HCT116 (cell line): ENCODE data around the gene SPATA31D3.

ENCODE experiments used
- CBX3 ChIP-seq: IDR thresholded peaks from 2 replicates; pipeline ENCODE4 v1.6.1; 2012; ENCODE audit warnings: low read depth
- CTCF ChIP-seq, 3 experiments: fragments of 200-600 bp in 1 of 3; sonication (generic) in 1 of 3; IDR thresholded peaks in 2 of 3; conservative IDR thresholded peaks in 1 of 3; 2 replicates each; pipeline ENCODE4 v1.5.1; 2012 to 2017; ENCODE audit warnings: low read depth in 2 of 3, low read length in 2 of 3, antibody characterized with exemption in 1 of 3, borderline replicate concordance in 1 of 3, control low read depth in 1 of 3, mild to moderate bottlenecking in 1 of 3, mixed read lengths in 1 of 3, mixed run types in 1 of 3, moderate library complexity in 1 of 3; ENCODE audit not compliant: insufficient read depth in 1 of 3
- EZH2 ChIP-seq: fragments of 200-600 bp; sonication (generic); IDR thresholded peaks from 2 replicates; pipeline ENCODE4 v1.6.1; 2017; ENCODE audit warnings: antibody characterized with exemption, mixed run types
- EZH2phosphoT487 ChIP-seq: fragments of 200-600 bp; IDR thresholded peaks from 2 replicates; pipeline ENCODE4 v1.6.1; 2018; ENCODE audit warnings: antibody characterized with exemption, borderline replicate concordance
- POLR2A ChIP-seq: IDR thresholded peaks from 2 replicates; pipeline ENCODE4 v1.7.0; 2011; ENCODE audit warnings: borderline replicate concordance; ENCODE audit not compliant: insufficient read depth, insufficient read length; ENCODE audit errors: extremely low read depth
- POLR2AphosphoS5 ChIP-seq: IDR thresholded peaks from 2 replicates; pipeline ENCODE4 v1.6.1; 2011; ENCODE audit warnings: mild to moderate bottlenecking, low read depth, low read length, moderate library complexity
- REST ChIP-seq: IDR thresholded peaks from 2 replicates; pipeline ENCODE4 v1.6.1; 2012; ENCODE audit warnings: low read depth
- SIN3A ChIP-seq: IDR thresholded peaks from 2 replicates; pipeline ENCODE4 v1.6.1; 2012; ENCODE audit warnings: low read depth
- SP1 ChIP-seq: IDR thresholded peaks from 2 replicates; pipeline ENCODE4 v1.6.1; 2012; ENCODE audit warnings: low read depth

GRCh38 chr9:81906671-81907070 is 36.6 kb upstream of the SPATA31D3 start:
- TF ChIP-seq CTCF (IDR thresholded peaks at IDR 0.05 in 2 of 3, conservative IDR thresholded peaks at IDR 0.05 in 1 of 3; ENCODE audit: borderline replicate concordance in 1 of 3, insufficient read depth in 1 of 3, low read depth in 2 of 3, low read length in 2 of 3) = no peak
- no peak for TF ChIP-seq REST
- no peak for TF ChIP-seq POLR2A
- TF ChIP-seq EZH2 = no peak
- no peak for TF ChIP-seq SP1
- no peak for TF ChIP-seq SIN3A
- no peak for TF ChIP-seq POLR2AphosphoS5
- TF ChIP-seq EZH2phosphoT487 = no peak
- TF ChIP-seq CBX3 = no peak
